Lung (tissue), 12 donors: ENCODE measurements around the gene NDUFB11. TPM values are rescaled to one million over a fixed set of nuclear protein-coding genes. Genes with fewer than 3 reads are reported as not detected.

Source experiments
- ATAC-seq: fragments of 200-7000 bp; cut with Tn5 transposase; one replicate; pipeline ENCODE4 v1.9.1; 2020; ENCODE audit warnings: moderate number of reproducible peaks; ENCODE audit not compliant: insufficient read depth, low FRiP score
- DNase-seq, 3 donors: peaks; one replicate each; pipeline ENCODE4 v3.0.0-alpha.2; 2013 to 2017
- H3K27ac ChIP-seq, 2 donors: one replicate each; pipeline ENCODE4 v1.5.1; 2013; ENCODE audit warnings: mild to moderate bottlenecking in 2 of 2, moderate library complexity in 2 of 2, control low read depth in 1 of 2, inconsistent platforms in 1 of 2, low read depth in 1 of 2, low read length in 1 of 2
- H3K27me3 ChIP-seq, 3 donors: one replicate each; pipeline ENCODE4 v1.5.1; 2013; ENCODE audit warnings: low read length in 2 of 3; ENCODE audit not compliant: control insufficient read depth in 3 of 3, insufficient read depth in 3 of 3
- H3K36me3 ChIP-seq, 4 donors: one replicate each; pipeline ENCODE4 v1.5.1; 2013; ENCODE audit warnings: low read length in 4 of 4, mild to moderate bottlenecking in 1 of 4, moderate library complexity in 1 of 4; ENCODE audit not compliant: control insufficient read depth in 4 of 4, insufficient read depth in 4 of 4
- H3K4me1 ChIP-seq, 5 donors: one replicate each; pipeline ENCODE4 v1.5.1; 2013; ENCODE audit warnings: low read length in 5 of 5, mild to moderate bottlenecking in 2 of 5, moderate library complexity in 1 of 5; ENCODE audit not compliant: control insufficient read depth in 5 of 5, insufficient read depth in 5 of 5
- H3K4me3 ChIP-seq: one replicate; pipeline ENCODE4 v1.5.1; 2013; ENCODE audit warnings: mild to moderate bottlenecking, control low read depth, moderate library complexity
- H3K9ac ChIP-seq, 2 donors: one replicate each; pipeline ENCODE4 v1.5.1; 2013; ENCODE audit warnings: low read length in 2 of 2, control low read depth in 1 of 2; ENCODE audit not compliant: insufficient read depth in 1 of 2
- H3K9me3 ChIP-seq, 4 donors: one replicate each; pipeline ENCODE4 v1.5.1; 2013; ENCODE audit warnings: low read length in 3 of 4, mild to moderate bottlenecking in 1 of 4, moderate library complexity in 1 of 4; ENCODE audit not compliant: control insufficient read depth in 4 of 4, insufficient read depth in 3 of 4
- WGBS, 2 donors: extraction: QIAGEN DNeasy Blood & Tissue Kit; methylation state at CpG; one replicate each; pipeline ENCODE4 v1.1.7; 2013; 5-methylcytosine and 5-hydroxymethylcytosine counted together
- polyA plus RNA-seq, 2 donors: library from polyadenylated mRNA; stranded (reverse); fragments of 200-250 nt; gene quantifications; one replicate each; pipeline ENCODE4 v1.2.1, GENCODE V29; 2013
- total RNA-seq, 2 donors: library from RNA; depleted of rRNA in 1 of 2; stranded (reverse); fragments of >200 nt in 1 of 2; gene quantifications; one replicate each; pipeline ENCODE4 v1.2.1, GENCODE V29; 2014 to 2021
- TF ChIP-seq, protein P1 (sequence below): IDR thresholded peaks from 2 replicates; pipeline ENCODE4 v1.5.1; 2012; ENCODE audit warnings: mild to moderate bottlenecking; ENCODE audit errors: control extremely low read depth, extremely low read depth
- donor health status: control.
- donor health status: control.
- donor health status: Bipolar disorder and iron deficiency.
- donor health status: healthy.
- donor health status: DM: yes; HTN: yes; CAD: no.

NDUFB11 gene
- total and polyA plus RNA-seq, 4 donors: 69.7 to 96.0 (median 76.0) TPM

DNA sequence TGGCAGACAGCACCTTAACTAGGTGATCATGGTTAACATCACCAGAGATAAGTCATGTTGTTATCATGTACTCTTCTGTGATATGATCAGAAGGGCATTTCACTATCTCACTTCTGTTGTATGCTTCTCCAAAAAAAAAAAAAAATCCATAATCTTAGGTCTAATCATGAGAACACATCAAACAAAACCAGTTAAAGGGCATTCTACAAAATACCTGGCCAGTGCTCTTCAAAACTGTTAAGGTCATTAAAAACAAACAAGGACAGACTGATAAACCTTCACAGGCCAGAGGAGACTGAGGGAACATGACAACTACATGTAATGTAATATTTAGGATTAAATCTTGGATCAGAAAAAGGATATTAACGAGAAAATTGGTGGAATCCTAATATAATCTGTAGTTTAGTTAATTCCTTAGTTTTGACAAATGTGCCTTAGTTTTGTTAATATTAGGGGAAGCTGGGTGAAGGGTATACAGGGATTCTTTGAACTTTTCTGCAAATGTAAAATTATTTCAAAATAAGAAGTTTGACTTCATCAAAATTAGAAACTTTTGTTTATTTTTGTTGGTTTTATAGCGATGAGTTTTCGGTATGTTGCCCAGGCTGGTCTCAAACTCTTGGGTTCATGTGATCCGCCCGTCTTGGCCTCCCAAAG is 18.6 kb upstream of the NDUFB11 start:
- no peaks in the 10 kb centered on the region for H3K4me1 ChIP-seq
- DNase-seq: no peak
- no peak overlapping the region for H3K4me3 ChIP-seq
- ATAC-seq: no peak
- TF ChIP-seq, protein P1, sequence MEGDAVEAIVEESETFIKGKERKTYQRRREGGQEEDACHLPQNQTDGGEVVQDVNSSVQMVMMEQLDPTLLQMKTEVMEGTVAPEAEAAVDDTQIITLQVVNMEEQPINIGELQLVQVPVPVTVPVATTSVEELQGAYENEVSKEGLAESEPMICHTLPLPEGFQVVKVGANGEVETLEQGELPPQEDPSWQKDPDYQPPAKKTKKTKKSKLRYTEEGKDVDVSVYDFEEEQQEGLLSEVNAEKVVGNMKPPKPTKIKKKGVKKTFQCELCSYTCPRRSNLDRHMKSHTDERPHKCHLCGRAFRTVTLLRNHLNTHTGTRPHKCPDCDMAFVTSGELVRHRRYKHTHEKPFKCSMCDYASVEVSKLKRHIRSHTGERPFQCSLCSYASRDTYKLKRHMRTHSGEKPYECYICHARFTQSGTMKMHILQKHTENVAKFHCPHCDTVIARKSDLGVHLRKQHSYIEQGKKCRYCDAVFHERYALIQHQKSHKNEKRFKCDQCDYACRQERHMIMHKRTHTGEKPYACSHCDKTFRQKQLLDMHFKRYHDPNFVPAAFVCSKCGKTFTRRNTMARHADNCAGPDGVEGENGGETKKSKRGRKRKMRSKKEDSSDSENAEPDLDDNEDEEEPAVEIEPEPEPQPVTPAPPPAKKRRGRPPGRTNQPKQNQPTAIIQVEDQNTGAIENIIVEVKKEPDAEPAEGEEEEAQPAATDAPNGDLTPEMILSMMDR: no peak
- whole genome bisulfite sequencing, 2 donors: 88 to 96% methylated on average over 5 of the region's 5 CpGs
- peaks cover 0 to 3% (median 0%) of the 10 kb centered on the region in 4 donors for H3K9me3 ChIP-seq
- H3K27ac ChIP-seq: no peak overlapping the region
- H3K9ac ChIP-seq: no peak overlapping the region
- peaks cover 0 to 4% (median under 1%) of the 10 kb centered on the region in 3 donors for H3K27me3 ChIP-seq
- H3K36me3 ChIP-seq: peaks cover 0 to 5% (median 0%) of the 10 kb centered on the region in 4 donors

DNA sequence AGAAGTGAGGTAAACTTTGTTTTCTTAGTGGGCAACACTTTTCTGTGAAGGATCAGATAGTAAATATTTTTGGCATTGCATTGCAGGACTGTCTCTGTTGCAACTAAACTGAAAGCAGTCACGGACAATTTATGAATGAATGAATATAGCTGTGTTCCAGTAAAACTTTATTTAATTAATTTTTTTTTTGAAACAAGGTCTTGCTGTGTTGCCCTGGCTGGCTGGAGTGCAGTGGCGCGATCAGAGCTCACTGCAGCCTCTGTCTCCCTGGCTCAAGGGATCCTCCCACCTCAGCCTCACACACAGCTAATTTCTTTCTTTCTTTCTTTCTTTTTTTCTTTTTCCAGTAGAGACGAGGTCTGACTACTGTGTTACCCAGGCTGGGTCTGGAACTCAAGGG is 16.3 kb upstream of the NDUFB11 start:
- 74 to 91% methylated on average over 4 of the region's 4 CpGs for whole genome bisulfite sequencing, 2 donors
- H3K9ac ChIP-seq: no peak overlapping the region
- no peak overlapping the region for H3K4me3 ChIP-seq
- H3K27ac ChIP-seq: no peak overlapping the region
- H3K4me1 ChIP-seq: no peaks in the 10 kb centered on the region
- DNase-seq (no peak), ATAC-seq (no peak)
- H3K36me3 ChIP-seq: peaks cover 0 to 5% (median 0%) of the 10 kb centered on the region in 4 donors
- peaks cover 0 to 2% (median 0%) of the 10 kb centered on the region in 3 donors for H3K27me3 ChIP-seq
- TF ChIP-seq, protein P1: no peak
- H3K9me3 ChIP-seq: peaks cover 0 to 6% (median 0%) of the 10 kb centered on the region in 4 donors

DNA sequence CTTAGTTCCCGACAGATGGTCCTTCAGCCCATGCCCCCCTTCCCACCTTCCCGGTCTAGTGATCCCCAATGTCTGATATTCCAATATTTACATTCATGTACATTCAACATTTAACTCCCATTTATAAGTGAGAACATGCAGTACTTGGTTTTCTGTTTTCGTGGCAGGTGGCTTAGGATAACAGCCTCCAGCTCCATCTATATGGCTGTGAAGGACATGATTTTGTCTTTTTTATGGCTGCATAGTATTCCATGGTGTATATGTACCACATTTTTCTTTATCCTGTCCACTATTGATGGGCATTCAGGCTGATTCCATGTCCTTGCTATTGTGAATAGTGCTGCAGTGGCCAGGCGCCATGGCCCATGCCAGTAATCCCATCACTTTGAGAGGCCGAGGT is 14.3 kb upstream of the NDUFB11 start:
- Histone ChIP-seq H3K27ac (no peak overlapping the region), H3K9ac (no peak overlapping the region), H3K27me3 (peaks cover 0 to 4% (median 2%) of the 10 kb centered on the region in 3 donors), H3K9me3 (peaks cover 0 to 6% (median 0%) of the 10 kb centered on the region in 4 donors), H3K4me1 (no peaks in the 10 kb centered on the region), H3K36me3 (peaks cover 0 to 3% (median 0%) of the 10 kb centered on the region in 4 donors), H3K4me3 (no peak overlapping the region)
- DNase-seq: no peak
- 94 to 100% methylated on average over 5 of the region's 5 CpGs for WGBS, 2 donors
- TF ChIP-seq, protein P1: no peak
- ATAC-seq: no peak

DNA sequence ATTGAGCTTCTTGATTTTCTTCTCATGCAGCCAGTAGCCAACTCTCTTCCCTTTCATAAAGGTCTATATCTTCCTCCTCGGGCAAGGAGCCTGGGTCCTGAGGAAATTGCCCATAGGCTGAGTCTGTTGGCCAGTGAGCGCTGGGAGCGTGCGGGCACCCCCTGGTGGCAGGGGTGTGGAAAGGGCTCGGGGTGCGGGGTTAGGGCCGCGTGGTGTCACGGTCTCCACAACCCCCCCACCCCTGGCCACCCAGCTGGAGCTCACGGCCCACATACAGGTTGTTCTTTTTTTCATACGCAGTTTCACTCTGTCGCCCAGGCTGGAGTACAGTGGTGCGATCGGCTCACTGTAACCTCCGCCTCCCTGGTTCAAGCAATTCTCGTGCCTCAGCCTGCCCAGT is 13.6 kb upstream of the NDUFB11 start:
- 93 to 100% methylated on average over 7 to 16 of the region's 16 CpGs for WGBS, 2 donors
- TF ChIP-seq, protein P1: no peak
- no peak for DNase-seq

More for the DNA sequence above, 13.6 kb upstream of the NDUFB11 start:
- Histone ChIP-seq H3K27ac (no peak overlapping the region), H3K27me3 (peaks cover 0 to 4% (median 2%) of the 10 kb centered on the region in 3 donors), H3K4me3 (no peak overlapping the region), H3K9ac (no peak overlapping the region), H3K4me1 (no peaks in the 10 kb centered on the region), H3K9me3 (peaks cover 0 to 6% (median 0%) of the 10 kb centered on the region in 4 donors), H3K36me3 (peaks cover 0 to 3% (median 0%) of the 10 kb centered on the region in 4 donors)
- ATAC-seq: no peak
